ENCODE measurements around the gene COL4A1.

Gene COL4A1

GRCh38 chr13:110349239-110349638, 42.3 kb upstream of the COL4A1 start:
- Histone ChIP-seq H3K9ac (ENCODE audit: low read length) (no peak overlapping the region), H3K27me3 (ENCODE audit: insufficient read depth, low read length) (peaks cover 7% of the 10 kb centered on the region; the same call in 1 of the 2 replicates), H3F3A (ENCODE audit: insufficient read depth, low read length) (no peaks in the 10 kb centered on the region), H3K27ac (ENCODE audit: low read depth, low read length, poor library complexity, severe bottlenecking) (no peak overlapping the region), H3K79me2 (ENCODE audit: insufficient read depth, low read length) (no peaks in the 10 kb centered on the region), H3K4me1 (ENCODE audit: insufficient read depth, low read length, severe bottlenecking) (no peaks in the 10 kb centered on the region), H3K36me3 (ENCODE audit: insufficient read depth, low read length) (no peaks in the 10 kb centered on the region), H3K9me3 (ENCODE audit: low read length) (no peaks in the 10 kb centered on the region), H3K4me2 (ENCODE audit: low read length) (no peak overlapping the region), H2AFZ (ENCODE audit: low read length) (no peak overlapping the region), H3K9me2 (ENCODE audit: low read depth, low read length) (no peaks in the 10 kb centered on the region), H3K4me3 (ENCODE audit: low read depth, low read length, poor library complexity, severe bottlenecking) (no peak overlapping the region), H4K20me1 (ENCODE audit: insufficient read depth, low read length) (no peaks in the 10 kb centered on the region)
- TF ChIP-seq EZH2 (IDR thresholded peaks at IDR 0.05; ENCODE audit: borderline replicate concordance, low read length) (no peak), CTCF (IDR thresholded peaks at IDR 0.05; ENCODE audit: low read length) (no peak)

- Histone ChIP-seq H3K9me3 (ENCODE audit: low read length) (no peaks in the 10 kb centered on the region), H3K9me2 (ENCODE audit: low read depth, low read length) (no peaks in the 10 kb centered on the region), H3K4me1 (ENCODE audit: insufficient read depth, low read length, severe bottlenecking) (no peaks in the 10 kb centered on the region), H3K9ac (ENCODE audit: low read length) (no peak overlapping the region), H3K27me3 (ENCODE audit: insufficient read depth, low read length) (peaks cover 7% of the 10 kb centered on the region; the same call in 1 of the 2 replicates), H3K27ac (ENCODE audit: low read depth, low read length, poor library complexity, severe bottlenecking) (no peak overlapping the region), H3K79me2 (ENCODE audit: insufficient read depth, low read length) (no peaks in the 10 kb centered on the region), H3K4me2 (ENCODE audit: low read length) (no peak overlapping the region), H4K20me1 (ENCODE audit: insufficient read depth, low read length) (no peaks in the 10 kb centered on the region), H2AFZ (ENCODE audit: low read length) (no peak overlapping the region), H3K4me3 (ENCODE audit: low read depth, low read length, poor library complexity, severe bottlenecking) (no peak overlapping the region), H3F3A (ENCODE audit: insufficient read depth, low read length) (no peaks in the 10 kb centered on the region), H3K36me3 (ENCODE audit: insufficient read depth, low read length) (no peaks in the 10 kb centered on the region)
- TF ChIP-seq CTCF (IDR thresholded peaks at IDR 0.05; ENCODE audit: low read length) (no peak), EZH2 (IDR thresholded peaks at IDR 0.05; ENCODE audit: borderline replicate concordance, low read length) (no peak)
Observed at GRCh38 chr13:110348309-110349105, 41.5 kb upstream of the COL4A1 start.

- Histone ChIP-seq H3K9ac (ENCODE audit: low read length) (no peak overlapping the region), H3K9me2 (ENCODE audit: low read depth, low read length) (no peaks in the 10 kb centered on the region), H4K20me1 (ENCODE audit: insufficient read depth, low read length) (no peaks in the 10 kb centered on the region), H3K4me2 (ENCODE audit: low read length) (no peak overlapping the region), H3K27me3 (ENCODE audit: insufficient read depth, low read length) (peaks cover 7% of the 10 kb centered on the region; the same call in 1 of the 2 replicates), H3K9me3 (ENCODE audit: low read length) (no peaks in the 10 kb centered on the region), H3F3A (ENCODE audit: insufficient read depth, low read length) (no peaks in the 10 kb centered on the region), H3K4me1 (ENCODE audit: insufficient read depth, low read length, severe bottlenecking) (no peaks in the 10 kb centered on the region), H3K79me2 (ENCODE audit: insufficient read depth, low read length) (no peaks in the 10 kb centered on the region), H3K27ac (ENCODE audit: low read depth, low read length, poor library complexity, severe bottlenecking) (no peak overlapping the region), H2AFZ (ENCODE audit: low read length) (no peak overlapping the region), H3K4me3 (ENCODE audit: low read depth, low read length, poor library complexity, severe bottlenecking) (no peak overlapping the region), H3K36me3 (ENCODE audit: insufficient read depth, low read length) (no peaks in the 10 kb centered on the region)
- TF ChIP-seq CTCF (IDR thresholded peaks at IDR 0.05; ENCODE audit: low read length) (no peak), EZH2 (IDR thresholded peaks at IDR 0.05; ENCODE audit: borderline replicate concordance, low read length) (no peak)
Observed at GRCh38 chr13:110347535-110348308, 40.8 kb upstream of the COL4A1 start.

Measured in OCI-LY1 (cell line).